Mucosa of stomach (tissue), 1 donor: ENCODE data around the gene ADIRF.

Experiments used
- H3K27me3 ChIP-seq: one replicate; pipeline ENCODE4 v1.7.0; 2013; ENCODE audit warnings: mild to moderate bottlenecking, low read length; ENCODE audit not compliant: control insufficient read depth, insufficient read depth
- H3K36me3 ChIP-seq: one replicate; pipeline ENCODE4 v1.7.0; 2013; ENCODE audit warnings: low read length; ENCODE audit not compliant: control insufficient read depth, insufficient read depth
- H3K4me1 ChIP-seq: one replicate; pipeline ENCODE4 v1.7.0; 2013; ENCODE audit warnings: mild to moderate bottlenecking, low read length; ENCODE audit not compliant: control insufficient read depth, insufficient read depth
- H3K4me3 ChIP-seq: one replicate; pipeline ENCODE4 v1.7.0; 2013; ENCODE audit warnings: low read length
- H3K9ac ChIP-seq: one replicate; pipeline ENCODE4 v1.7.0; 2013; ENCODE audit warnings: mild to moderate bottlenecking, low read length, moderate library complexity
- H3K9me3 ChIP-seq: one replicate; pipeline ENCODE4 v1.7.0; 2013; ENCODE audit warnings: mild to moderate bottlenecking, low read length, moderate library complexity; ENCODE audit not compliant: control insufficient read depth
- donor health status: Pancreatic carcinoma.

ADIRF gene

DNA sequence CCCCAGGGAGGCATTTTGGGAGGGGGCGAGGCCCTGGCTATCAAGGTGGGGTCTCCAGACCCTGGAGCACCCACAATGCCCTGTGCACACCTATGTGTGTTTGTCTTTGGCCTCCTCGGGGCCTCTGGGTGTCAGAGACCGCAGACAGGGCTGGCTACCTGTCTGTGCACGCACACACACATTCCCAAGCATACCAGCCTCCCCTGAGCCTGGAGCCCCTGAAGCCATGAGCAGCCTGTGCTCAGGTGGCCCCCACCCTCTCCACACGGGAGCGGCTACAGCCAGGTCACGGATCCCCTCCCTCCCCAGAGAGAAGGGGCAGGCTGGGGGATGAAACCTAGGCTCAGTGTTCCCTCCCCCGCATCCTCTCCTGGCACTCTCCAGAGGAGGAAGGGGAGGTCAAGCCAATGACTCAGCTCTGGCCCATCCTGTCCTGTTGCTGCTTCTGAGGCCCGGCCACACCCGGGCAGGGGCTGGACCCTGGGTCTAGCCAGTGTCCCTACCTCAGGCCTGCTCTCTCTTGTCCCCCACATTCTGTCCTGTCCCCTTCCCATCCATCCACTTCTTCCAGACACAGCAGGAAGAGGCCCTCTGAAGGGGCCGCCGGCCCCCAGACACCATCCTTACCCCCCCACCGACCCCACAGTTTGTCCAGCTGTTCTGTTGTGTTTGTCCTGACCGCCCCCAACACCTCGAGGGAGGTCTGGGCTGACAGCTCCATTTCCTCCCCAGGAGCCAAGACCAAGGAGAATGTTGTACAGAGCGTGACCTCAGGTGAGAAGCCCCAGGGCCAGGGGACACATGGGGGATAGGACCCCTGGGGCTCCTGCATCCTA, 9.2 kb upstream of the ADIRF start:
- Histone ChIP-seq H3K4me3 (no peak overlapping the region), H3K4me1 (peaks cover 18% of the 10 kb centered on the region), H3K9me3 (no peaks in the 10 kb centered on the region), H3K27me3 (peaks cover 20% of the 10 kb centered on the region), H3K36me3 (no peaks in the 10 kb centered on the region), H3K9ac (no peak overlapping the region)

DNA sequence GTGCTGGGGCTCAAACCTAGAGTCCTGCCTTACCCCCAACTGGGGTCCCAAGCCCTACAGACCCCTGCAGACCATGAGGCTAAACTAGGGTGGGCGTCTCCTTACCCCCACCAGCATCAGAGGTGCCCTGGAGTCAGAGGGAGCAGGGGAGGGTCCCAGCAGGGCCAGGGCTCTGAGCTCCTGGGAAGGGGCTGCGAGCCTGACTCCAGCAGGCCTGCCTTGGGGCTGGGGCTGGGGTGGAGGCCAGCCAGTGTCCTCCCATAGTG, 8.6 kb upstream of the ADIRF start:
- Histone ChIP-seq H3K9me3 (no peaks in the 10 kb centered on the region), H3K4me3 (no peak overlapping the region), H3K9ac (no peak overlapping the region), H3K27me3 (peaks cover 20% of the 10 kb centered on the region), H3K4me1 (peaks cover 13% of the 10 kb centered on the region), H3K36me3 (no peaks in the 10 kb centered on the region)

DNA sequence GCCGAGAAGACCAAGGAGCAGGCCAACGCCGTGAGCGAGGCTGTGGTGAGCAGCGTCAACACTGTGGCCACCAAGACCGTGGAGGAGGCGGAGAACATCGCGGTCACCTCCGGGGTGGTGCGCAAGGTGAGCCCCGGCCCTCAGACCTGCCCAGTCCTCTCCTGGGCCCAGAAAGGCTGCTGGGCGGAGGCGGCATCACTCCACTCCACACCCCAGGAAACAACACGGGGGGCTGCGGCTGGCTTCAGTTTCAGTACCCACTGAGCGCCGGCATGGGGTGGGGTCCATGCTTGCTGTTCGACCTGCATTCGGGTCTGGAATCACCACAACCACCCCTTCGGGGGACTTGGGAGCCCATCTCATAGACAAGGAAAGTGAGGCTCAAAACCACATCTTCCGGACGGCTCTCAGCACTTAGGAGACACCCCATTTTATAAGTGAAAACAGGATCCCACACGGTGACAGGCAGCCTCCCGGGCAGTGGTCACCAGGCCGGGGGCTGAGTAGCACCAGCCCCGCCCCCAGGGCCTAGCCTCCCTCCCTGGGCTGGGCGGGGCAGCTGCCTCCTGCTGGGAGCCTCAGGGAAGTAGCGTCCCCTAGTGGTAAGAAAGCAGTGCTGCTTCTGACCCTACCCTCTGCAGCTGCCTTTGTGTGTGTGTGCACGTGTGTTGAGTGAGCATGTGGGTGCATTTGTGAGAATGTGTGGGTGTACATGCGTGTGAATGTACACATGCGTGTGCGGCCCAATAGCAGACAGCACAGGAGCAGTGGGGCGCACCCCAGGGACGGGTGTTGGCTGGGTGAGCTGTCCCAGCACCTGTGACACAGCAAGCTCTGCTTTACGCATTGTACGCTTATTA, 8.0 kb upstream of the ADIRF start:
- no peak overlapping the region for H3K4me3 ChIP-seq
- no peak overlapping the region for H3K9ac ChIP-seq

DNA sequence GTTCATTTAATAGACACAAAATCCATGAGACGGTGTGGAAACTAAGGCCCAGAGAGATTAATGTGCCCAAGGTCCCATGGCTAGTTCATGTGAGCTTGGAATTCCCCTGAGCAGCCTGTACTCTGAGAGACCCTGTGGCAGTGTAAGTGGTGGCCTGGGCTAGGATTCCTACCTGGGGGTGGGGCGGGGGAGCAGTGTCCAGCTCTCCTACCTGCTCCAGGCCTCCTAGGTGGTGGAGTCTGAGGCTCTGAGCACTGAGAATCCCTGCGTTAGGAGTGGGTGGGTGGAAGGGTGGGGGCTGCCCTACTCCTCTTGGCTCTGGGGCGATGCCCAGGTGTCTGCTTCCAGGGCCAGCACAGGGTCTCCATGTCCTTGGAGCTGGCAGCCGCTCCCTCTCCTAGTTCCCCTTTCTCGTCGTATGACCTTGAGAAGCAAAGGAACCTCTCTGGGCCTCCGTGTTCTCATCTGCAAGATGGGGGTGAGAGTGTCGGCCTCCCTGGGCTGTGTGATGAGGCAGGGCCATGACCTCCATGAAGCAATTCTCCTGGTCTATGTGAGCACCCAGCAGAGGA, 7.3 kb upstream of the ADIRF start:
- Histone ChIP-seq H3K4me1 (peaks cover 12% of the 10 kb centered on the region), H3K4me3 (no peak overlapping the region), H3K9ac (no peak overlapping the region), H3K36me3 (no peaks in the 10 kb centered on the region), H3K9me3 (no peaks in the 10 kb centered on the region), H3K27me3 (peaks cover 20% of the 10 kb centered on the region)

More for the DNA sequence above, 8.0 kb upstream of the ADIRF start:
- Histone ChIP-seq H3K36me3 (no peaks in the 10 kb centered on the region), H3K27me3 (peaks cover 20% of the 10 kb centered on the region), H3K4me1 (peaks cover 12% of the 10 kb centered on the region), H3K9me3 (no peaks in the 10 kb centered on the region)

DNA sequence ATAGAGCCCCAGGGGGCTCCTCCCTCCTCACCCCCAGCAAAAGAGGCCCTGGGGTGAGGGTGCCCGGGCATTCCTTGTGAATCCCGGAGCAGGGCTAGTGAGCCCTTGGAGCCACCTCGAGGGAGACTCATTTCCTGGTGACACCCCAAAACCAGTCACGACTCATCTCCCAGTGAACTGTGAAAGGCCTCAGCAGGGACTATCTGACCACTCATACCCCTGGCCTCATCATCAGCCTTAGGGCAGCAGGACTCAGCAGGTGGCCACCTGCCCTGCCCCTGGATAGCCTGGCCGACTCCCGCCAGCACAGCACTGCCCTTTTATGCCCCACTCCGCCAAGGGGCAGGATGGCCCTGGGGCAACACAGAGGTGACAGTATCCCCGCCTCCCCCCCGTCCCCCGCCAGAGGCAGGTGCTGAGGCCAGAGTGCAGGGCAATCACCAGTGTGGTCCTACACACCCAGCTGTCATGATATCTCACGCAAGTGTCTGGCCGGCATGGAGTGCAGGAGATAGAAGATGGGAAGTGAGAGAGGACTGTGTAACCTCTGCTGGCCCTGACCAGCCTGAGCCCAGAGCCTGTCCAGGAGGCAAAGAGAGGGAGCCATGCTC, 6.7 kb upstream of the ADIRF start:
- Histone ChIP-seq H3K27me3 (peaks cover 20% of the 10 kb centered on the region), H3K9ac (no peak overlapping the region), H3K36me3 (no peaks in the 10 kb centered on the region), H3K9me3 (no peaks in the 10 kb centered on the region), H3K4me1 (peaks cover 13% of the 10 kb centered on the region), H3K4me3 (no peak overlapping the region)

DNA sequence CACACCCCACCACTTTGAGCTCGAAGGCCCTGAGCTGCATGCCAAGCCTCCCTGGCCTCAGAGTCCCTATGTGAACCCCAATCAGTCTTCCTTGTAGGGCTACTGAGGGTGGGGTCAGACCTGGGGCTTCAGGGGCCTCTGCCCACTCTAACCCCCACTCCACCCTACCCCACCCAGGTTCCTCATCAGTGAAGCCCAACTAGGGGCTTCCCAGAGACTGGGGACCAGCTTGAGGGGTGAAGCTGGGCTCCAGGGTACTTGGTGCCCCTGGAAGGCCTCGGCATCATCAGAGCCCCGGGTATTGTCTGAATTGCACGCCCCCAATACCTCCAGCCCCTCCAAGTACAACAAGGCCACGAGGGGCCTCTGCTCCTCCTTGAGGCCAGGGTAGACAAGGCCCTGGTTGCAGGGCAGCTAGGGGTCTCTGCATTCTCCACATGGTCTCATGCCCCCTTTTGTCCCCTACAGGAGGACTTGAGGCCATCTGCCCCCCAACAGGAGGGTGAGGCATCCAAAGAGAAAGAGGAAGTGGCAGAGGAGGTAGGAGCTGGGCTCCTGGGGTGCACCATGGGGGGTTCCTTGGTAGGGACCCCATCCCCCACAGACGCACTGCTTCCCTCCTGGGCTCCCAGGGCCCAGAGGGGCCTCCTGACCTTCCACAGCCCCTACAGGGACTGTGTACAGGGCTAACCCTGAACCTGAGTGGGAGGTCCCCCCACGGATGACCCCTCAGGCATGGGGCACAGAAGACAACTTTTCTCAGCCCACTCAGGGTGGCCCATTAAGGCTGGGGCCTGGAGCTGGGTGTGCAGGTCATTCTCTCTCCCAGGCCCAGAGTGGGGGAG, 5.9 kb upstream of the ADIRF start:
- no peak overlapping the region for H3K9ac ChIP-seq
- no peaks in the 10 kb centered on the region for H3K9me3 ChIP-seq
- peaks cover 14% of the 10 kb centered on the region for H3K27me3 ChIP-seq
- peaks cover 21% of the 10 kb centered on the region for H3K4me1 ChIP-seq
- H3K4me3 ChIP-seq, result no peak overlapping the region
- no peaks in the 10 kb centered on the region for H3K36me3 ChIP-seq

DNA sequence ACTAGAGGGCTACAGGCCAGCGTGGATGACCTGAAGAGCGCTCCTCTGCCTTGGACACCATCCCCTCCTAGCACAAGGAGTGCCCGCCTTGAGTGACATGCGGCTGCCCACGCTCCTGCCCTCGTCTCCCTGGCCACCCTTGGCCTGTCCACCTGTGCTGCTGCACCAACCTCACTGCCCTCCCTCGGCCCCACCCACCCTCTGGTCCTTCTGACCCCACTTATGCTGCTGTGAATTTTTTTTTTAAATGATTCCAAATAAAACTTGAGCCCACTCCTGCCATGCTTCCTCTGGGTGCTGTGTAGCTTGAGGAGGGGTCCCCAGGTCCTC, 5.3 kb upstream of the ADIRF start:
- Histone ChIP-seq H3K9me3 (no peaks in the 10 kb centered on the region), H3K9ac (no peak overlapping the region), H3K4me1 (peaks cover 26% of the 10 kb centered on the region), H3K36me3 (no peaks in the 10 kb centered on the region), H3K4me3 (no peak overlapping the region), H3K27me3 (peaks cover 14% of the 10 kb centered on the region)

DNA sequence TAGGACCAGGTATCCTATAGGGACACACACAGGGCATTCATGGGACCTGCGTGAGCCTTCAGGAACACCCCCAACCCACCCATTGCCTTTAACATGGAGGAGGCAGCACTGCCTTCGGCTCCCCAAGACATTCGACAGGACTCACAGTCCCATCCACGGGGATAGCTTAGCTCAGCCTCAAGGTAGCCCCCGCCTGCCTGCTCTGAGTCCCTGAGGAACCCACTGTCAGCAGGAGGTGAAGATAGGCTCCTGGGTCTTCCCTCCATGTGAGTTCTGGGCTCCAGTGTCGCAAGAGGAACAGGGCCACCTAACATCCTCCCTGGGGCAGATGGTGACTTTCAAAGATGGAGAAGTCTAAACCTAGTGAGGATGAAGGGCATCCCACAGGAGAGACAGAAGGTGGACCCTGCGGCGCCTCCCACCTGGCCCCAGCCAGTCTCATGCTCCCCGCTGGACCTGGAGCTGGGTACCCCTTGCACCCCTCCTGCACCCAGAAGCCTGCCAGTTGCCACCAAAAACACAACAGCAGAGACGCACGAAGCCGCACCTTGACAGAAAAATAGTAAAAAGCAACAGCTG, 4.9 kb upstream of the ADIRF start:
- peaks cover 31% of the 10 kb centered on the region for H3K4me1 ChIP-seq
- H3K36me3 ChIP-seq, result no peaks in the 10 kb centered on the region
- H3K9me3 ChIP-seq, result no peaks in the 10 kb centered on the region
- no peak overlapping the region for H3K9ac ChIP-seq
- H3K27me3 ChIP-seq, result peaks cover 15% of the 10 kb centered on the region
- H3K4me3 ChIP-seq, result no peak overlapping the region

DNA sequence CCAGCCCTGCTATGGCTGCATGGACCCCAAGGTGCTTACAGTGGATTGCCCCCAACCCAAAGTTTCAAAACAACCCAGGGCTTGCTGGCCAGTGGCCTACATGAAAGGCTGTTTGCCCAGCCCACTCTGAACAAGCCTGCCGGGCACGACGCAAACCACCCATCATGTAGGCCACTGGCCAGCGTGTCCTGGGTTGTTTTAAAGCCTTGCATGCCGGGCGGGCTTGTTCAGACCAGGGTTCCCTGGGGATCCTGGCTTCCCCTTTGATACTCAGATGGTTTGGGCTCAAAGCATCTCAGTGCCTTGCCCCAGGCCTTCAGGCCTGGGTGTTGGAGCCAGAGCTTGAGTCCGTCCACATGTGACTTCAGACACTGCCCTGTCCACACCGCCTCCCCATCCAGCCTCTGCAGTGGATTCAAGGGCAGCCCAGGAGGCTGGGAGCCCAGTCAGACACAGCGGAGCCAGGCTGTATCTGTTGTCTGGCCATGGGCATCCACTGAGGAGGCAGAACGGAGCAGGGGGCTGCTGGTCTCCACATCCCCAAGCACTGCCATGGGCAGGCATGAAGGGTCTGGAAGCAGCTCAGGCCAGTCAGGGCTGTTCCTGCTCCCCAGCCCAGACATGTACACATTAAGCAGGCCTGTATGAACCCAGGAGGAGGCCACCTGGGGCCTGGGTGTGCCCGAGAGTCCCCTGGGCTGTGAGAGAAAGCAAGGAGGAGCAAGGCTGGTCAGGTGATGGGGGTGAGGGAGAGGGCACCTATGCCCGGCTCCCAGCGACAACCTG, 4.0 kb upstream of the ADIRF start:
- no peaks in the 10 kb centered on the region for H3K36me3 ChIP-seq
- peaks cover 31% of the 10 kb centered on the region for H3K4me1 ChIP-seq
- H3K9ac ChIP-seq, result no peak overlapping the region
- no peaks in the 10 kb centered on the region for H3K9me3 ChIP-seq
- H3K27me3 ChIP-seq, result peaks cover 15% of the 10 kb centered on the region
- H3K4me3 ChIP-seq, result no peak overlapping the region

DNA sequence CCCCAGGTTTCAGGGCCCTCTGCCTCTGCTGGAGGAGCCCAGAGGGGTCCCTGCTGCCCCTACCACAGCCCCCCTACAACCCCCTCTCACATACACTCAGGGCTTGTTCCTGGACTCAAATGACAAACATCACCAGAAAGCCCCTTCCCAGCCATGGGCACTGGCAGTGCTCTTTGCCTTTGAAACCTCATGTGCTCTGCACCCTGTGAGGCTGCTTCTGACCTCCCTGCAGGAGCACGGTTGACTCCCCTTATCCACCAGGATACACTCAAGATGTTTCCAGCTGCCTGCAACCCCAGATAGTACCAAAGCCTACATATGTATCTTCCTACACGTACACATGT, 3.5 kb upstream of the ADIRF start:
- no peaks in the 10 kb centered on the region for H3K36me3 ChIP-seq
- H3K9ac ChIP-seq, result no peak overlapping the region
- no peak overlapping the region for H3K4me3 ChIP-seq
- H3K9me3 ChIP-seq, result no peaks in the 10 kb centered on the region
- peaks cover 18% of the 10 kb centered on the region for H3K27me3 ChIP-seq
- peaks cover 33% of the 10 kb centered on the region for H3K4me1 ChIP-seq
